Measurements from ENCODE around the gene ENTHD1. TPM values are rescaled to one million over a fixed set of nuclear protein-coding genes. Genes with fewer than 3 reads are reported as not detected.

Gene ENTHD1
- total RNA-seq, 2 experiments from 2014 or later, result not detected

GRCh38 chr22:39797528-39798147 is 95.9 kb downstream of the ENTHD1 start:
- ChIA-PET POLR2A (no interaction called here), CTCF (ENCODE audit: unreplicated experiment) (no interaction called here)
- Histone ChIP-seq H2AFZ (ENCODE audit: low read length) (no peak overlapping the region), H3K9me3 (ENCODE audit: low read length) (peaks cover 24% of the 10 kb centered on the region), H3K79me2 (ENCODE audit: insufficient read depth, low read depth, low read length) (no peaks in the 10 kb centered on the region), H3K36me3 (ENCODE audit: insufficient read depth, low read length) (no peaks in the 10 kb centered on the region), H3K4me2 (ENCODE audit: low read length) (no peak overlapping the region), H3K4me1 (ENCODE audit: insufficient read depth, low read length, poor library complexity, severe bottlenecking) (no peaks in the 10 kb centered on the region), H4K20me1 (ENCODE audit: insufficient read depth, low read length) (no peaks in the 10 kb centered on the region), H3K9me2 (ENCODE audit: insufficient read depth, low read length) (no peaks in the 10 kb centered on the region), H3K27ac (ENCODE audit: low read depth, low read length, poor library complexity, severe bottlenecking) (no peak overlapping the region), H3K4me3 (ENCODE audit: low read depth, low read length, poor library complexity, severe bottlenecking) (no peak overlapping the region)
- intact Hi-C loops (cut with micrococcal nuclease; ENCODE audit: unreplicated experiment), result no loop called here
- BruUV-seq (replicated peaks), result no TSS peak
- DNase-seq (ENCODE audit: low spot score), result no peak
- TF ChIP-seq, protein P1, sequence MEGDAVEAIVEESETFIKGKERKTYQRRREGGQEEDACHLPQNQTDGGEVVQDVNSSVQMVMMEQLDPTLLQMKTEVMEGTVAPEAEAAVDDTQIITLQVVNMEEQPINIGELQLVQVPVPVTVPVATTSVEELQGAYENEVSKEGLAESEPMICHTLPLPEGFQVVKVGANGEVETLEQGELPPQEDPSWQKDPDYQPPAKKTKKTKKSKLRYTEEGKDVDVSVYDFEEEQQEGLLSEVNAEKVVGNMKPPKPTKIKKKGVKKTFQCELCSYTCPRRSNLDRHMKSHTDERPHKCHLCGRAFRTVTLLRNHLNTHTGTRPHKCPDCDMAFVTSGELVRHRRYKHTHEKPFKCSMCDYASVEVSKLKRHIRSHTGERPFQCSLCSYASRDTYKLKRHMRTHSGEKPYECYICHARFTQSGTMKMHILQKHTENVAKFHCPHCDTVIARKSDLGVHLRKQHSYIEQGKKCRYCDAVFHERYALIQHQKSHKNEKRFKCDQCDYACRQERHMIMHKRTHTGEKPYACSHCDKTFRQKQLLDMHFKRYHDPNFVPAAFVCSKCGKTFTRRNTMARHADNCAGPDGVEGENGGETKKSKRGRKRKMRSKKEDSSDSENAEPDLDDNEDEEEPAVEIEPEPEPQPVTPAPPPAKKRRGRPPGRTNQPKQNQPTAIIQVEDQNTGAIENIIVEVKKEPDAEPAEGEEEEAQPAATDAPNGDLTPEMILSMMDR (conservative IDR thresholded peaks at IDR 0.05; ENCODE audit: low read length), result no peak
- no peak for TF ChIP-seq EZH2phosphoT487 (IDR thresholded peaks at IDR 0.05; ENCODE audit: borderline replicate concordance, low read depth, low read length)

GRCh38 chr22:39789788-39790187 is 103.8 kb downstream of the ENTHD1 start:
- Histone ChIP-seq H2AFZ (ENCODE audit: low read length) (no peak overlapping the region), H3K27ac (ENCODE audit: low read depth, low read length, poor library complexity, severe bottlenecking) (no peak overlapping the region), H3K9me3 (ENCODE audit: low read length) (no peaks in the 10 kb centered on the region), H3K9me2 (ENCODE audit: insufficient read depth, low read length) (no peaks in the 10 kb centered on the region), H3K36me3 (ENCODE audit: insufficient read depth, low read length) (no peaks in the 10 kb centered on the region), H3K79me2 (ENCODE audit: insufficient read depth, low read depth, low read length) (no peaks in the 10 kb centered on the region), H3K4me3 (ENCODE audit: low read depth, low read length, poor library complexity, severe bottlenecking) (no peak overlapping the region), H3K4me1 (ENCODE audit: insufficient read depth, low read length, poor library complexity, severe bottlenecking) (no peaks in the 10 kb centered on the region), H3K4me2 (ENCODE audit: low read length) (no peak overlapping the region), H4K20me1 (ENCODE audit: insufficient read depth, low read length) (no peaks in the 10 kb centered on the region)
- intact Hi-C loops (cut with micrococcal nuclease; ENCODE audit: unreplicated experiment), result no loop called here
- DNase-seq (ENCODE audit: low spot score), result no peak
- POLR2A ChIA-PET, result no interaction called here
- no peak for TF ChIP-seq EZH2phosphoT487 (IDR thresholded peaks at IDR 0.05; ENCODE audit: borderline replicate concordance, low read depth, low read length)
- TF ChIP-seq, protein P1 (conservative IDR thresholded peaks at IDR 0.05; ENCODE audit: low read length), result no peak
- no TSS peak for BruUV-seq (replicated peaks)
- CTCF ChIA-PET (ENCODE audit: unreplicated experiment), result no interaction called here

- ChIA-PET CTCF (ENCODE audit: unreplicated experiment) (no interaction called here), POLR2A (no interaction called here)
- intact Hi-C loops (cut with micrococcal nuclease; ENCODE audit: unreplicated experiment), result no loop called here
- no peak for DNase-seq (ENCODE audit: low spot score)
- no peak for TF ChIP-seq EZH2phosphoT487 (IDR thresholded peaks at IDR 0.05; ENCODE audit: borderline replicate concordance, low read depth, low read length)
- TF ChIP-seq, protein P1 (conservative IDR thresholded peaks at IDR 0.05; ENCODE audit: low read length), result no peak
- Histone ChIP-seq H3K4me1 (ENCODE audit: insufficient read depth, low read length, poor library complexity, severe bottlenecking) (no peaks in the 10 kb centered on the region), H3K9me3 (ENCODE audit: low read length) (no peaks in the 10 kb centered on the region), H3K4me3 (ENCODE audit: low read depth, low read length, poor library complexity, severe bottlenecking) (no peak overlapping the region), H2AFZ (ENCODE audit: low read length) (no peak overlapping the region), H4K20me1 (ENCODE audit: insufficient read depth, low read length) (no peaks in the 10 kb centered on the region), H3K4me2 (ENCODE audit: low read length) (no peak overlapping the region), H3K9me2 (ENCODE audit: insufficient read depth, low read length) (no peaks in the 10 kb centered on the region), H3K36me3 (ENCODE audit: insufficient read depth, low read length) (no peaks in the 10 kb centered on the region), H3K79me2 (ENCODE audit: insufficient read depth, low read depth, low read length) (no peaks in the 10 kb centered on the region), H3K27ac (ENCODE audit: low read depth, low read length, poor library complexity, severe bottlenecking) (no peak overlapping the region)
- BruUV-seq (replicated peaks), result no TSS peak
These were observed 108.3 kb downstream of the ENTHD1 start for GRCh38 chr22:39785232-39785631.
